Measurements from ENCODE around the gene PRDM15. TPM values are rescaled to one million over a fixed set of nuclear protein-coding genes. Genes with fewer than 3 reads are reported as not detected.

The PRDM15 gene
- total and polyA plus RNA-seq, 2 donors (not counting 3 experiments of a cell fraction or from before 2014, with no cell fraction given) = 11.8 to 12.9 TPM

DNA sequence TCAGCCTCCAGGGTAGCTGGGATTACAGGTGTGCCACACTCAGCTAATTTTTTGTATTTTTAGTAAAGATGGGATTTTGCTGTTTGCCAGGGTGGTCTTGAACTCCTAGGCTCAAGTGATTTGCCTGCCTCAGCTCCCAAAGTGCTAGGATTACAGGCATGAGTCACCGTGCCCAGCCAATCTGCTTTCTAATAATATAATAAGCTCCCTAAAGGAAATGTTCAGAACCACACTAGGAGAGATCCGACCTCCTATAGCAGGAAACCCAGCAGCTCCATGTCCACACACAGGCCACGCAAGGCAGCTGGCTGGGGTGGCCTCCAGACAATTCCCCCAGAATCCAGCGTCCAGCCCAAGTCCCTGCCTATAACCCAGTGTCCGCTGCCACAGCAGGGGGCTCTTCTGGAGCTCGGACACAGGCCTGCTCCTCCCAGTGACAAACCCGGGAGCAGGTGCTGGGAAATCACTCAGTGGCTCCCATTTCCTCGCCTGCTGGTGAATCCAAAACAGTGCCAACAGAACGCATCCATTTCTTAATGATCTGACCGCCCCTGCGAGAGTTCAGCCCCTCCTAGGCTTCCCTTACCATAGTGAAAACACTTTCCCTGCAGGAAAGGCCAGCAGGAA is 119.8 kb downstream of the PRDM15 start:
- no peaks in the 10 kb centered on the region for H4K20me1 ChIP-seq (replicated peaks; ENCODE audit: control insufficient read depth, extremely low read depth, insufficient read depth, low read length)

More for the DNA sequence above, 119.8 kb downstream of the PRDM15 start:
- dilution Hi-C loops (cut with MboI; ENCODE audit: extremely low pct_ligation_motif_present, low sequenced_read_pairs) (no loop called here), intact Hi-C loops (cut with micrococcal nuclease) (no loop called here)
- no peak overlapping the region for H3K4me2 ChIP-seq (ENCODE audit: insufficient read depth, low read length)
- no peaks in the 10 kb centered on the region for H3K9me1 ChIP-seq (replicated peaks; ENCODE audit: control insufficient read depth, extremely low read depth, insufficient read depth, low read length)
- H3K27me3 ChIP-seq (ENCODE audit: control insufficient read depth in 2 of 2, insufficient read depth in 2 of 2, low read length in 2 of 2) = peaks cover 43 to 44% of the 10 kb centered on the region in 2 experiments
- H2AFZ ChIP-seq (ENCODE audit: low read depth, low read length) = no peak overlapping the region
- DNase-seq (ENCODE audit: low read depth, low spot score) = no peak
- ChIA-PET CTCF (interaction anchor here (1.0 to 1.1 kb wide), 2 partner anchors 19 to 147 kb away, joined by 3 read pairs; no protein-coding TSS in a partner anchor), POLR2A (no interaction called here)
- H3K36me3 ChIP-seq (ENCODE audit: control insufficient read depth in 2 of 2, extremely low read depth in 1 of 2, insufficient read depth in 2 of 2, low read length in 2 of 2) = no peaks in the 10 kb centered on the region
- no peak overlapping the region for H3K27ac ChIP-seq (ENCODE audit: insufficient read depth, low read depth, low read length)
- no peak for FAIRE-seq
- BruUV-seq (replicated peaks) = no TSS peak
- TF ChIP-seq, protein P1, sequence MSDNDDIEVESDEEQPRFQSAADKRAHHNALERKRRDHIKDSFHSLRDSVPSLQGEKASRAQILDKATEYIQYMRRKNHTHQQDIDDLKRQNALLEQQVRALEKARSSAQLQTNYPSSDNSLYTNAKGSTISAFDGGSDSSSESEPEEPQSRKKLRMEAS (IDR thresholded peaks at IDR 0.05; ENCODE audit: insufficient read depth, insufficient read length) = no peak
- TF ChIP-seq JUN (IDR thresholded peaks at IDR 0.05; ENCODE audit: borderline replicate concordance, insufficient read depth, insufficient read length, low read depth) (no peak), GATA2 (IDR thresholded peaks at IDR 0.05; ENCODE audit: insufficient read depth, insufficient read length, low read depth, low read length) (no peak), POLR2AphosphoS5 (IDR thresholded peaks at IDR 0.05; ENCODE audit: insufficient read depth, low read depth, low read length) (no peak), POLR2A (IDR thresholded peaks at IDR 0.05; ENCODE audit: low read depth, low read length) (no peak), MYC (IDR thresholded peaks at IDR 0.05; ENCODE audit: low read depth, low read length) (no peak), FOS (IDR thresholded peaks at IDR 0.05; ENCODE audit: borderline replicate concordance, insufficient read depth, low read length) (no peak), EZH2 (IDR thresholded peaks at IDR 0.05; ENCODE audit: borderline replicate concordance, low read depth, low read length, severe bottlenecking) (no peak)
- TF ChIP-seq, protein P2, sequence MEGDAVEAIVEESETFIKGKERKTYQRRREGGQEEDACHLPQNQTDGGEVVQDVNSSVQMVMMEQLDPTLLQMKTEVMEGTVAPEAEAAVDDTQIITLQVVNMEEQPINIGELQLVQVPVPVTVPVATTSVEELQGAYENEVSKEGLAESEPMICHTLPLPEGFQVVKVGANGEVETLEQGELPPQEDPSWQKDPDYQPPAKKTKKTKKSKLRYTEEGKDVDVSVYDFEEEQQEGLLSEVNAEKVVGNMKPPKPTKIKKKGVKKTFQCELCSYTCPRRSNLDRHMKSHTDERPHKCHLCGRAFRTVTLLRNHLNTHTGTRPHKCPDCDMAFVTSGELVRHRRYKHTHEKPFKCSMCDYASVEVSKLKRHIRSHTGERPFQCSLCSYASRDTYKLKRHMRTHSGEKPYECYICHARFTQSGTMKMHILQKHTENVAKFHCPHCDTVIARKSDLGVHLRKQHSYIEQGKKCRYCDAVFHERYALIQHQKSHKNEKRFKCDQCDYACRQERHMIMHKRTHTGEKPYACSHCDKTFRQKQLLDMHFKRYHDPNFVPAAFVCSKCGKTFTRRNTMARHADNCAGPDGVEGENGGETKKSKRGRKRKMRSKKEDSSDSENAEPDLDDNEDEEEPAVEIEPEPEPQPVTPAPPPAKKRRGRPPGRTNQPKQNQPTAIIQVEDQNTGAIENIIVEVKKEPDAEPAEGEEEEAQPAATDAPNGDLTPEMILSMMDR (IDR thresholded peaks at IDR 0.05; ENCODE audit: extremely low read depth in 1 of 2, insufficient read depth in 1 of 2, low read depth in 1 of 2, low read length in 2 of 2) = no peak
- H3K9me3 ChIP-seq (replicated peaks; ENCODE audit: control insufficient read depth, insufficient read depth, low read length) = no peaks in the 10 kb centered on the region
- H3K4me1 ChIP-seq (ENCODE audit: control insufficient read depth, extremely low read depth, insufficient read depth, low read length) = no peaks in the 10 kb centered on the region
- no peak overlapping the region for H3K4me3 ChIP-seq (replicated peaks in 1 of 3; ENCODE audit: insufficient read depth in 1 of 3, low read depth in 1 of 3, low read length in 3 of 3)
- no peak overlapping the region for H3K9ac ChIP-seq (replicated peaks; ENCODE audit: extremely low read depth, insufficient read depth, low read length)
- H3K79me2 ChIP-seq (ENCODE audit: control insufficient read depth, insufficient read depth, low read length) = no peaks in the 10 kb centered on the region
